Colonic mucosa (tissue), 4 donors: ENCODE results near the gene B4GALT1. TPM values are rescaled to one million over a fixed set of nuclear protein-coding genes. Genes with fewer than 3 reads are reported as not detected.
A peak's percentile ranks its signal among the peaks of the same experiment; 100 is the strongest.

Experiments used
- DNase-seq: peaks from one replicate; pipeline ENCODE4 v3.0.0-alpha.2; 2020
- H3K27ac ChIP-seq: fragments of 200-600 bp; one replicate; pipeline ENCODE4 v1.8.0; 2021
- H3K27me3 ChIP-seq: fragments of 200-600 bp; one replicate; pipeline ENCODE4 v1.8.0; 2021
- H3K36me3 ChIP-seq: fragments of 200-600 bp; one replicate; pipeline ENCODE4 v1.8.0; 2021
- H3K4me1 ChIP-seq: fragments of 200-600 bp; one replicate; pipeline ENCODE4 v1.8.0; 2021; ENCODE audit warnings: mild to moderate bottlenecking
- H3K4me3 ChIP-seq: fragments of 200-600 bp; one replicate; pipeline ENCODE4 v1.8.0; 2021
- H3K9ac ChIP-seq, 2 donors: one replicate each; pipeline ENCODE4 v1.7.0; 2013; ENCODE audit warnings: control low read depth in 2 of 2, low read depth in 2 of 2, low read length in 2 of 2
- H3K9me3 ChIP-seq: fragments of 200-600 bp; one replicate; pipeline ENCODE4 v1.8.0; 2021
- intact Hi-C: fragments of 100-400 bp; cut with DNase I; formaldehyde crosslinking; loops from one replicate; pipeline ENCODE4 v1.14.1; 2022
- total RNA-seq, 2 donors: library from RNA; stranded (reverse); fragmentation: NEBNext Ultra II Directional in 1 of 2; extraction: Animal tissue kit (Norgen Biotek cat#: 25700) in 1 of 2; gene quantifications; one replicate each; pipeline ENCODE4 v1.2.1, GENCODE V29; 2021
- TF ChIP-seq, protein P1 (sequence below): fragments of 200-600 bp; IDR thresholded peaks from one replicate; pipeline ENCODE4 v1.8.0; 2022; ENCODE audit warnings: antibody characterized with exemption, mild to moderate bottlenecking
- donor health status: healthy.
- donor health status: DM: no; HTN: no; CAD: no.
- donor health status: DM: no; HTN: no; CAD: no.

Gene B4GALT1
- total RNA-seq, 2 donors from 2014 or later, result 76.9 to 78.7 TPM

DNA sequence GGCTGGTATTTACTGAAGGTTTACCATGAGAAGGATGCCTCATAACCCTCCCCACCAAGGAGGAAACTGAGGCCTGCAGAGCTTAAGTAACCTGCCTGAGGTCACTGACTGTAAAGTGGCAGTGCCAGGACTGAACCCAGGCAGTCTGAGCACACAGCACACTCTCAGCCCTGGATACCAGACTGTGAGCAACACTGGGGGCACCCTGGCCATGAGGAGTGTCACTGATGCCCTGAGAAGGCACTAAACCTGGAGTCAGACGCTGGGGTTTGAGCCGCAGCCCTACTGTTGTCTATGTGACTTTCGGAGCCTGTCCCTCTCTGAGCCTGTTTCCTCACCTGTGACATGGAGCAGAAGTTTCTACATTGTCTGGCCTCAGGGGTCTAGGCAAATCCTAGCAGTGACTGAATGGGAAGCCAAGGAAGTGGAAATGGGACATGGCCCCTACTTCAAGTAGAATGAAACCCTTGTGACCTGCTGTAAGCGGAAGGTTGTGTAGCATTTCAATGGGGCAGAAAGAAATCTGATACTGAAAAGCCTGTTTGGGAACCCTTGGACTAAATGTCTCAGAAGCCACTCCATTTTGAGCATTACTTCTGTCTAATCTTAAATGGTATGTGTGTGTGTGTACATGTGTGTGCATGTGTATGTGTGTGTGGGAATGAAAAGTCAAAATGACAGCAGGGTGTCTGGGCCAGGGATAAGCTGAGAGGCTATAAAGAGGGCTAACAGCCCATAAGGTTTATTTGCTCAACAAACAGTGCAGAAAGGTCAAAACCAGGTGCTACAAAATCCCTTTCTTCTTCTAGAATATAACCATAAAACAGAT is 36.0 kb downstream of the B4GALT1 start:
- no peaks in the 10 kb centered on the region for H3K27me3 ChIP-seq
- H3K36me3 ChIP-seq, result no peaks in the 10 kb centered on the region
- intact Hi-C loops, result no loop called here
- no peaks in the 10 kb centered on the region for H3K9me3 ChIP-seq
- no peak overlapping the region for H3K4me3 ChIP-seq
- no peak for DNase-seq
- peaks cover 26% of the 10 kb centered on the region for H3K4me1 ChIP-seq
- TF ChIP-seq, protein P1, sequence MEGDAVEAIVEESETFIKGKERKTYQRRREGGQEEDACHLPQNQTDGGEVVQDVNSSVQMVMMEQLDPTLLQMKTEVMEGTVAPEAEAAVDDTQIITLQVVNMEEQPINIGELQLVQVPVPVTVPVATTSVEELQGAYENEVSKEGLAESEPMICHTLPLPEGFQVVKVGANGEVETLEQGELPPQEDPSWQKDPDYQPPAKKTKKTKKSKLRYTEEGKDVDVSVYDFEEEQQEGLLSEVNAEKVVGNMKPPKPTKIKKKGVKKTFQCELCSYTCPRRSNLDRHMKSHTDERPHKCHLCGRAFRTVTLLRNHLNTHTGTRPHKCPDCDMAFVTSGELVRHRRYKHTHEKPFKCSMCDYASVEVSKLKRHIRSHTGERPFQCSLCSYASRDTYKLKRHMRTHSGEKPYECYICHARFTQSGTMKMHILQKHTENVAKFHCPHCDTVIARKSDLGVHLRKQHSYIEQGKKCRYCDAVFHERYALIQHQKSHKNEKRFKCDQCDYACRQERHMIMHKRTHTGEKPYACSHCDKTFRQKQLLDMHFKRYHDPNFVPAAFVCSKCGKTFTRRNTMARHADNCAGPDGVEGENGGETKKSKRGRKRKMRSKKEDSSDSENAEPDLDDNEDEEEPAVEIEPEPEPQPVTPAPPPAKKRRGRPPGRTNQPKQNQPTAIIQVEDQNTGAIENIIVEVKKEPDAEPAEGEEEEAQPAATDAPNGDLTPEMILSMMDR, result no peak
- peak overlapping the region; percentile 64 for H3K27ac ChIP-seq
- peak overlapping the region in 1 of 2 donors; percentile 35 for H3K9ac ChIP-seq

DNA sequence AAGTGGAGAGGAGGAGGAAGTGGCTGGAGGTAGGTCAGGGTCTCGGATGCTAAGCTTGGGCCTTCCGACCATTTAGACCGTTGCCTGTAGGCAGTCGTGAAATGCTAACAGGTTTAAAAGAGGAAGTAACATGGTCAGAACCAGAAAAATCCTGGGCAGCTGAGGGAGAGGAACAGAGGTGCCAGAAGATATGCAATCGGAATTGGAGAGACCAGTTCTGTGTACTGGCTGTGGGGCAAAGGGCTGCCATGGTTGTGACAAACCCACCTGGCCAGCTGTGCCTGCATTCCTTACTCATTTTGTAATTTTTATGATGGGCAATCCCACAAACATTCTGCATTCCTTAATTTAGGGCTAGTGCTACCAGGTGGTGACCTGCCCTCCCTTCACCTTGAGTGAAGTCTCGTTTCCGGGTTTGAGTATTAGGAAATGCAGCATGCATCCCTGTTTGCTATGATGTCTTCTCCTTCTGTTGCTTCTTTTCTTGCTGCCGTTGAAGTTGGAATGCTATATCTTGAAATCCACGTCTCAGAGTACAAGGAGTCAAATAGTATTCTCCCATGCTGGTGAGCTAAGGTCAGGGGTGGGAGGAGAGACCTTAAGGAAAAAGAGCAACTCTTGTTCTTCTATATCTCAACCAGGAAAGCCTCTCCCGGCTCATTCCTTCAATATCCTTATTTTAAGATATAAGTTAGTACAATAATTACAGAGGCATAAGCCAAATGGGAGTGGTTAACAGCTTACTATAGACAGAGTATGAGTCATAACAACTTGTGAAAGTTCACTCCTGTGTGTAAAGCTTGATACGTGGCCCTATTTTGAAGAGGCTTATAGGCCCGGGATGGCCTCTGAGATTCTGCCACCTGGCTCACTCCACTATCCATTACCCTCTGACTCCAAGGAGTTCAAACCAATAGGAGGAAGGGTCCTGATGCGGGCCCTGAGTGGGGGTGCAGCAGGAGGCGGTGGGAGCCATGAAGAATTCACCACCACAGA is 37.0 kb downstream of the B4GALT1 start:
- peak; percentile 51 for DNase-seq
- intact Hi-C loops, result no loop called here
- no peak overlapping the region for H3K4me3 ChIP-seq
- H3K27ac ChIP-seq, result peak overlapping the region; percentile 64
- H3K36me3 ChIP-seq, result no peaks in the 10 kb centered on the region
- peak overlapping the region in 1 of 2 donors; percentile 35 for H3K9ac ChIP-seq
- H3K9me3 ChIP-seq, result no peaks in the 10 kb centered on the region
- H3K4me1 ChIP-seq, result peaks cover 26% of the 10 kb centered on the region
- TF ChIP-seq, protein P1, result no peak
- no peaks in the 10 kb centered on the region for H3K27me3 ChIP-seq

DNA sequence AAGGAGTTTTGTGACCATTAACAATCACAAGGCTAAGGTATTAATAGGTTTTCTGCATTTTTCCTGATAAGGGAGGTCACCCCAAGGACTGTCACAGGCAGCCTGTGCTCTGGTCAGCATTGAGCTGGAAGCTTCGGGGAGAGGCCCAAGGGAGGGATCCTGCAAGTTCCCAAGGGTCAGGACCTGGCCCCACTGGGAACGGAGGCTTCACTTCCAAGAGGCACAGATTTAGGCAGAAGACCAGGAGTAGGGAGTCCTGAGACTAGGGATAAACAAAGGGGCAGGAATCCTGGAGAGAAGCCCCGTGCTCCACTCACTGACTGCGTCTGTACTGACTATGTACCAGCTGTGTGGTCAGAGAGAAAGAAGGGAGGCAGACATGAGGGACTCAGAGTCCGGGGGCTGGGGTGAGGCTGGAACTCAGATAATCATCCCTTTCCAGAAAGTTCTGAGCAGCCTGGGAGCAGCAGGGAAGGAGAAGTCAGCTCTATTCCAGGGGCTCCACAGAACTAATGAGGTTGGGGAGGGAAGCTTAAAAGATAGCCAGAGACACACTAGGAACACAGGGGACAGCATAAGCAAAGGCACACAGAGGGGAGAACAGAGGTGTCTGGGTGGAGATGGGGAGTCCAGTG is 37.8 kb downstream of the B4GALT1 start:
- H3K4me1 ChIP-seq, result peaks cover 26% of the 10 kb centered on the region
- TF ChIP-seq, protein P1, result no peak
- H3K9ac ChIP-seq, result no peak overlapping the region
- no peaks in the 10 kb centered on the region for H3K9me3 ChIP-seq
- no peak overlapping the region for H3K4me3 ChIP-seq
- no peak for DNase-seq
- H3K27ac ChIP-seq, result peak overlapping the region; percentile 64
- no peaks in the 10 kb centered on the region for H3K36me3 ChIP-seq
- H3K27me3 ChIP-seq, result no peaks in the 10 kb centered on the region
- intact Hi-C loops, result no loop called here

DNA sequence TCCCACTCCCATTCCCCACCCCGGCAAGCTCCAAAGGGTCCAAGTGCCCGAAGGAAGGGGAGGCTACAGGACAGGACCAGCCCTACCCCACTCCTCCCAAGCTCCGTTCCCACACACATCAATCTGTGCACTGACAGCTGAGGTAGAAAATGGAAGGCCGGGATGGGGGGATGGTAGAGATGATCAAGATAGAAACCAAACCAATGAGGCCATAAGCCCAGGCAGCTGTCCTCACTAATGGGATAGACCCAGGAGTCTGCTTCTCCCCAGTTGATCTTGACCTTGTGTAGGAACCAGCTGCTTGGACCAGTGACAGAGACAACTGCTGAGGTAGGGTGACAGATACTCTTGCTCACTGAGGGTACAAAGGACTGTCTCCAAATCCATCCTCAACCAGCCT is 38.6 kb downstream of the B4GALT1 start:
- Histone ChIP-seq H3K36me3 (no peaks in the 10 kb centered on the region), H3K4me3 (no peak overlapping the region), H3K9me3 (no peaks in the 10 kb centered on the region), H3K27me3 (no peaks in the 10 kb centered on the region), H3K27ac (no peak overlapping the region), H3K9ac (no peak overlapping the region), H3K4me1 (peaks cover 26% of the 10 kb centered on the region)
- intact Hi-C loops, result no loop called here
- TF ChIP-seq, protein P1, result no peak
- no peak for DNase-seq

DNA sequence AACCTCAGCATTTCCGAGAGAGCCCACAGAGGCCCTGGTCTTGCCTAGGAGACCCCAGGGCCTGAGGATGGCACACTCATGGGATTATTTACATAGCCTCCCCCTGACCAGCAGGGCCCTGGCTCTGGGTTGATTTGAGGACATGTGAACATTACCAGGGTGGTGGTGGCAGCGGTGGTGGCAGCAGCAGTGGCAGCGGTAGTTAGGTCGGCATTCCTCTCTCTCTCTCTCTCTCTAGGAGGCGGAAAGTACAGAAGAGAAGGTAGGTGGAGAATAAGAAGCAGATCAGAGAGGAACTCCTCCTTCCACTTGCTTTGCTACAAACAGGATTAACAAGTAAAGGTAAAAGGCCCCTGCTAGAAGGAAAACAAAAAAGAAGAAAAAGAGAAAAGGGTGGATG is 39.3 kb downstream of the B4GALT1 start:
- TF ChIP-seq, protein P1, result no peak
- H3K27ac ChIP-seq, result no peak overlapping the region

More for the DNA sequence above, 39.3 kb downstream of the B4GALT1 start:
- peaks cover 26% of the 10 kb centered on the region for H3K4me1 ChIP-seq
- no peak overlapping the region for H3K4me3 ChIP-seq
- H3K9ac ChIP-seq, result no peak overlapping the region
- DNase-seq, result no peak
- no peaks in the 10 kb centered on the region for H3K36me3 ChIP-seq
- H3K27me3 ChIP-seq, result no peaks in the 10 kb centered on the region
- intact Hi-C loops, result no loop called here
- no peaks in the 10 kb centered on the region for H3K9me3 ChIP-seq
